Measurements from ENCODE around the gene GNAQ.

Gene GNAQ

DNA sequence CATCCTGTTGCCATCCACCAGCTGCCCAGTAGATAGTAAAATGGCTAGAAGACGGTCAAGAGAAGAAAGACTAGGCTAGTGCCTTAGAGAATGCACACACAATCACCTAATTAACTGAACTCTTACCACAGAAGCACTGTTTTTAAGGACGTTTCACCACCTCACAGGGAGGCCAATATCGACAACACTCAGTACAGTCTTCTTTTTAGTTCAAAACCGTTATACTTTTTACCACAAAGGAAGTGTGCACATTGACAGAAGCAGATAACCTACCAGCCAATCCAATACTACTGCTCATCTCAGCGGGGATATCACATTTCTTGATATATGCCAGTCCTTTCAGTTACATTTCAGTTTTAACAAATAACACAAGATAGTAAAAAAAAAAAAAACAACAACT, 122.3 kb downstream of the GNAQ start:
- Histone ChIP-seq H3K79me2 (ENCODE audit: insufficient read depth, low read length) (peaks cover 88% of the 10 kb centered on the region), H3K27ac (ENCODE audit: low read length) (peak overlapping the region; percentile 100), H3K9me3 (ENCODE audit: insufficient read depth, low read length, severe bottlenecking) (no peaks in the 10 kb centered on the region), H4K20me1 (ENCODE audit: insufficient read depth, low read length) (no peaks in the 10 kb centered on the region), H3K36me3 (ENCODE audit: insufficient read depth, low read length) (peaks cover 10% of the 10 kb centered on the region), H3K4me2 (ENCODE audit: insufficient read depth, low read length) (peak overlapping the region; percentile 63), H3K4me1 (ENCODE audit: insufficient read depth, low read length) (peaks cover 87% of the 10 kb centered on the region), H3K4me3 (ENCODE audit: low read depth in 1 of 2, low read length in 2 of 2) (peak overlapping the region in 1 of 2 experiments; percentile 48; a peak in 2 of 4 replicates), H3K9ac (ENCODE audit: low read depth, low read length) (peak overlapping the region; percentile 67), H3K27me3 (ENCODE audit: insufficient read depth, low read length, poor library complexity) (no peaks in the 10 kb centered on the region), H2AFZ (ENCODE audit: low read depth, low read length) (peak overlapping the region; percentile 50; the same call in 1 of the 2 replicates)
- DNase-seq (peak; percentile 73), ATAC-seq (ENCODE audit: insufficient read depth, low read depth) (peak; percentile 97)
- TF ChIP-seq, protein P1, sequence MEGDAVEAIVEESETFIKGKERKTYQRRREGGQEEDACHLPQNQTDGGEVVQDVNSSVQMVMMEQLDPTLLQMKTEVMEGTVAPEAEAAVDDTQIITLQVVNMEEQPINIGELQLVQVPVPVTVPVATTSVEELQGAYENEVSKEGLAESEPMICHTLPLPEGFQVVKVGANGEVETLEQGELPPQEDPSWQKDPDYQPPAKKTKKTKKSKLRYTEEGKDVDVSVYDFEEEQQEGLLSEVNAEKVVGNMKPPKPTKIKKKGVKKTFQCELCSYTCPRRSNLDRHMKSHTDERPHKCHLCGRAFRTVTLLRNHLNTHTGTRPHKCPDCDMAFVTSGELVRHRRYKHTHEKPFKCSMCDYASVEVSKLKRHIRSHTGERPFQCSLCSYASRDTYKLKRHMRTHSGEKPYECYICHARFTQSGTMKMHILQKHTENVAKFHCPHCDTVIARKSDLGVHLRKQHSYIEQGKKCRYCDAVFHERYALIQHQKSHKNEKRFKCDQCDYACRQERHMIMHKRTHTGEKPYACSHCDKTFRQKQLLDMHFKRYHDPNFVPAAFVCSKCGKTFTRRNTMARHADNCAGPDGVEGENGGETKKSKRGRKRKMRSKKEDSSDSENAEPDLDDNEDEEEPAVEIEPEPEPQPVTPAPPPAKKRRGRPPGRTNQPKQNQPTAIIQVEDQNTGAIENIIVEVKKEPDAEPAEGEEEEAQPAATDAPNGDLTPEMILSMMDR (IDR thresholded peaks at IDR 0.05; ENCODE audit: borderline replicate concordance, extremely low read depth, low read length, poor library complexity, severe bottlenecking), result no peak
- TF ChIP-seq EZH2 (IDR thresholded peaks at IDR 0.05; ENCODE audit: borderline replicate concordance, low read depth, low read length, severe bottlenecking), result no peak

DNA sequence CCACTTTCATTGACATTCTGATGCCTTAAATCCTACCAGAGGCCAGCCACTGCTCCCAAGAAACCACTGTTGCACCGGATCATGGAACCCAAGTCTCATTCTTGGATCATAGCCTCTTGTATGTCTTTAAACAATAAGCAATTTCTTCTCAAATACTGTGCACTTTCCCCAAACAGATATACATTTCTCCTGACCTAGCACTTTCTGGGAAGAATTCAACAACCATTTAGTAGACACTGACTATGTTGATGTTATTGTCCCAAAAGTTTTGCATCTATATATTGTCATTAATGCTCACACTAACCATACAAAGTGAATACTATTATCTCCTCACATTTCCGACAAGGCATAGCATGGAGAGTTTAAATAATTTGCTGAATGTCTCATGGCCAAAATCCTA, 123.3 kb downstream of the GNAQ start:
- DNase-seq (no peak), ATAC-seq (ENCODE audit: insufficient read depth, low read depth) (no peak)
- Histone ChIP-seq H3K27me3 (ENCODE audit: insufficient read depth, low read length, poor library complexity) (no peaks in the 10 kb centered on the region), H3K36me3 (ENCODE audit: insufficient read depth, low read length) (peaks cover 10% of the 10 kb centered on the region), H3K9ac (ENCODE audit: low read depth, low read length) (peak overlapping the region; percentile 67), H2AFZ (ENCODE audit: low read depth, low read length) (no peak overlapping the region), H3K27ac (ENCODE audit: low read length) (peak overlapping the region; percentile 100), H3K4me1 (ENCODE audit: insufficient read depth, low read length) (peaks cover 85% of the 10 kb centered on the region), H3K79me2 (ENCODE audit: insufficient read depth, low read length) (peaks cover 86% of the 10 kb centered on the region), H3K4me3 (ENCODE audit: low read depth in 1 of 2, low read length in 2 of 2) (peak overlapping the region in 1 of 2 experiments; percentile 48; a peak in 2 of 4 replicates), H3K4me2 (ENCODE audit: insufficient read depth, low read length) (peak overlapping the region; percentile 63), H4K20me1 (ENCODE audit: insufficient read depth, low read length) (no peaks in the 10 kb centered on the region), H3K9me3 (ENCODE audit: insufficient read depth, low read length, severe bottlenecking) (no peaks in the 10 kb centered on the region)
- TF ChIP-seq EZH2 (IDR thresholded peaks at IDR 0.05; ENCODE audit: borderline replicate concordance, low read depth, low read length, severe bottlenecking), result no peak
- TF ChIP-seq, protein P1 (IDR thresholded peaks at IDR 0.05; ENCODE audit: borderline replicate concordance, extremely low read depth, low read length, poor library complexity, severe bottlenecking), result no peak

DNA sequence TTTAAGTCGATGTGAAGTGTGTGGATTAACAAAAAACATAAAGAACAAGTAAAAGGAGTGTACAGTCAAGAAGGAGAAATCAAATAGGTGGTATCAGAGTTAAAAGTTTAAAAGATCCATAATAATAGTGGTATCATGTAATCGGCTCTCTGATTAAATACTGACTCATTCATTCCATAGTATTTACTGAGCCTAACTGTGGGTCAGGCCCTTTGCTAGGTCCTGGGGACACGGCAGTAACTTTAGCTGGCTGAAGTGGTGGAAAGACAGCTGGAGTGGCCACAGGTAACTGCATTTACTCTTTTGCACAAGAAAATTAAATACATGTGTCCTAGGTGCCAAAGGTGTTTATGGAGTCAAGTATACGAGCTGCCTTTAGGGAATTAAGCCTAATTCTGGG, 124.0 kb downstream of the GNAQ start:
- Histone ChIP-seq H2AFZ (ENCODE audit: low read depth, low read length) (no peak overlapping the region), H3K9ac (ENCODE audit: low read depth, low read length) (peak overlapping the region; percentile 67; the same call in 1 of the 2 replicates), H3K36me3 (ENCODE audit: insufficient read depth, low read length) (peaks cover 16% of the 10 kb centered on the region), H3K27ac (ENCODE audit: low read length) (peak overlapping the region; percentile 100), H4K20me1 (ENCODE audit: insufficient read depth, low read length) (no peaks in the 10 kb centered on the region), H3K4me2 (ENCODE audit: insufficient read depth, low read length) (peak overlapping the region; percentile 9; the same call in 1 of the 2 replicates), H3K9me3 (ENCODE audit: insufficient read depth, low read length, severe bottlenecking) (no peaks in the 10 kb centered on the region), H3K4me3 (ENCODE audit: low read depth in 1 of 2, low read length in 2 of 2) (no peak overlapping the region), H3K4me1 (ENCODE audit: insufficient read depth, low read length) (peaks cover 86% of the 10 kb centered on the region), H3K79me2 (ENCODE audit: insufficient read depth, low read length) (peaks cover 87% of the 10 kb centered on the region), H3K27me3 (ENCODE audit: insufficient read depth, low read length, poor library complexity) (no peaks in the 10 kb centered on the region)
- TF ChIP-seq, protein P1 (IDR thresholded peaks at IDR 0.05; ENCODE audit: borderline replicate concordance, extremely low read depth, low read length, poor library complexity, severe bottlenecking), result no peak
- TF ChIP-seq EZH2 (IDR thresholded peaks at IDR 0.05; ENCODE audit: borderline replicate concordance, low read depth, low read length, severe bottlenecking), result no peak
- no peak for ATAC-seq (ENCODE audit: insufficient read depth, low read depth)
- no peak for DNase-seq

Measured in DND-41 (cell line).